Right atrium auricular region (tissue), 2 donors: ENCODE results near the gene FRMD4A. TPM values are rescaled to one million over a fixed set of nuclear protein-coding genes. Genes with fewer than 3 reads are reported as not detected.
A peak's percentile ranks its signal among the peaks of the same experiment; 100 is the strongest.

Experiments
- DNase-seq: peaks from one replicate; pipeline ENCODE4 v3.0.0-alpha.2; 2019; ENCODE audit warnings: low spot score
- H3K27ac ChIP-seq, 2 donors: fragments of 200-600 bp; sonication (generic); 1 replicate in 1 of 2; 2 replicates in 1 of 2; pipeline ENCODE4 v1.5.1; 2016 to 2019
- H3K27me3 ChIP-seq, 2 donors: fragments of 200-600 bp; sonication (generic); one replicate each; pipeline versions ENCODE4 v1.5.1 to v1.6.0; 2017 to 2019
- H3K36me3 ChIP-seq: fragments of 200-600 bp; sonication (generic); one replicate; pipeline ENCODE4 v1.5.1; 2016
- H3K4me1 ChIP-seq, 2 donors: fragments of 200-600 bp; sonication (generic); one replicate each; pipeline versions ENCODE4 v1.5.1 to v1.6.0; 2017 to 2019
- H3K4me3 ChIP-seq, 2 donors: fragments of 200-600 bp; sonication (generic); 1 replicate in 1 of 2; 2 replicates in 1 of 2; pipeline ENCODE4 v1.5.1; 2017 to 2019; ENCODE audit warnings: mild to moderate bottlenecking in 1 of 2, moderate library complexity in 1 of 2
- H3K9me3 ChIP-seq, 2 donors: fragments of 200-600 bp; sonication (generic); one replicate each; pipeline ENCODE4 v1.5.1; 2019
- CTCF ChIP-seq, 2 donors: fragments of 200-600 bp; sonication (generic); IDR thresholded peaks; one replicate each; pipeline ENCODE4 v1.5.1; 2019; ENCODE audit warnings: antibody characterized with exemption in 2 of 2
- total RNA-seq, 2 donors: library from RNA; depleted of rRNA; stranded (reverse); fragments of >200 nt; gene quantifications; one replicate each; pipeline ENCODE4 v1.1.0, GENCODE V29; 2016

FRMD4A gene
- total RNA-seq, 2 donors from 2014 or later: 15.9 to 22.9 TPM

- Histone ChIP-seq H3K27me3 (no peaks in the 10 kb centered on the region), H3K27ac (peak overlapping the region; percentile 74 to 77), H3K9me3 (no peaks in the 10 kb centered on the region), H3K4me1 (peaks cover 0 to 34% of the 10 kb centered on the region in 2 donors), H3K36me3 (no peaks in the 10 kb centered on the region), H3K4me3 (peak overlapping the region; percentile 51 to 66)
- DNase-seq: no peak
- no peak for TF ChIP-seq CTCF (IDR thresholded peaks at IDR 0.05)
These were observed 438.7 kb downstream of the FRMD4A start for GRCh38 chr10:13892001-13892491.

- Histone ChIP-seq H3K36me3 (no peaks in the 10 kb centered on the region), H3K27me3 (no peaks in the 10 kb centered on the region), H3K27ac (peak overlapping the region; percentile 74 to 77), H3K4me3 (peak overlapping the region; percentile 51 to 66), H3K9me3 (no peaks in the 10 kb centered on the region), H3K4me1 (peaks cover 0 to 34% of the 10 kb centered on the region in 2 donors)
- no peak for TF ChIP-seq CTCF (IDR thresholded peaks at IDR 0.05)
- DNase-seq: no peak
These were observed 439.4 kb downstream of the FRMD4A start for GRCh38 chr10:13891128-13892000.

GRCh38 chr10:13890233-13891127 is 440.2 kb downstream of the FRMD4A start:
- Histone ChIP-seq H3K36me3 (no peaks in the 10 kb centered on the region), H3K27me3 (no peaks in the 10 kb centered on the region), H3K27ac (peak overlapping the region; percentile 69 to 72), H3K4me1 (peaks cover 0 to 34% of the 10 kb centered on the region in 2 donors), H3K9me3 (no peaks in the 10 kb centered on the region), H3K4me3 (peak overlapping the region; percentile 51 to 66)
- DNase-seq: no peak
- no peak for TF ChIP-seq CTCF (IDR thresholded peaks at IDR 0.05)

GRCh38 chr10:13887761-13888160 is 443.0 kb downstream of the FRMD4A start:
- Histone ChIP-seq H3K9me3 (no peaks in the 10 kb centered on the region), H3K4me1 (peaks cover 0 to 53% of the 10 kb centered on the region in 2 donors), H3K36me3 (no peaks in the 10 kb centered on the region), H3K27ac (no peak overlapping the region), H3K4me3 (no peak overlapping the region), H3K27me3 (no peaks in the 10 kb centered on the region)
- TF ChIP-seq CTCF (IDR thresholded peaks at IDR 0.05): no peak
- DNase-seq: no peak

- no peak overlapping the region for H3K27ac ChIP-seq
- DNase-seq: no peak
- H3K36me3 ChIP-seq: no peaks in the 10 kb centered on the region
- H3K4me1 ChIP-seq: peaks cover 0 to 64% of the 10 kb centered on the region in 2 donors
- no peak overlapping the region for H3K4me3 ChIP-seq
- no peak for TF ChIP-seq CTCF (IDR thresholded peaks at IDR 0.05)
- no peaks in the 10 kb centered on the region for H3K27me3 ChIP-seq
- no peaks in the 10 kb centered on the region for H3K9me3 ChIP-seq
These were observed 445.3 kb downstream of the FRMD4A start for GRCh38 chr10:13885238-13885990.
